ENCODE data around the gene NUDC. TPM values are rescaled to one million over a fixed set of nuclear protein-coding genes. Genes with fewer than 3 reads are reported as not detected.
A peak's percentile ranks its signal among the peaks of the same experiment; 100 is the strongest.

NUDC gene
- total RNA-seq, 5 donors from 2014 or later (not counting 1 experiment from before 2014, with no cell fraction given), result 39.1 to 45.7 (median 43.2) TPM

DNA sequence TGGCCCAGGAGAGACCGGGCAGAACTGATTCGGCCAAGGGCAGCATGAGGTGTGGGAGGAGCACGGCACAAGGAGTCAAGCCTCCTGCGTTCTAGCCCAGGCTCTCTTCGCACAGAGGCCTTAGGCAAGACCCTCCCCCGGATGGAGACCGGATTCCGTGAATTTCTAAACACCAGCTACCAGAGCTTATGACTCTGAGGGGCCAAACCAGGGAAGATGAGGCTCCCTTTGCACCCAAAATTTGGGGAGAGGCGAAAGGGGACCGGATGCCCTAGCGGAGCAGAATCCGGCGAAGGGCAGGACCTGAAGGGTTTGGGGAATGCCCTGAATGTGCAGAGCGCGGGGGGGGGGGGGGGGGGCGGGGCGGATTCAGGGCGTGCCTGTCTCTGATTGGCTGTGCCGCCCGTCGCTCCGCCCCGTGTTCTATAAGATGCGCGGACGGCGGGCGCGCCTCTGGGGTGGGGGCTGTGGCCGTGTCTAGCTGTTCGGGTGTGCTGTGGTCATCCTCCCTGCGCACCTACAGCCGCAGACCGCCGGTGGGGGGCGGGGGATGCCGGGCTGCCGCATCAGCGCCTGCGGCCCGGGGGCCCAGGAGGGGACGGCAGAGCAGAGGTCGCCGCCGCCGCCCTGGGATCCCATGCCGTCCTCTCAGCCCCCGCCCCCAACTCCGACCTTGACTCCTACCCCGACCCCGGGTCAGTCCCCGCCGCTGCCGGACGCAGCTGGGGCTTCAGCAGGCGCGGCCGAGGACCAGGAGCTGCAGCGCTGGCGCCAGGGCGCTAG lies 71.9 kb downstream of the NUDC start, which contains the start of gene TRNP1:
Gene TRNP1, plus strand, starts transcription at position 456 of the 783 bp plus-strand sequence. Its CDS starts 95 bp downstream, at position 551.
- CTCF ChIA-PET, result interaction anchor here in 1 of 2 donors (0.6 kb wide), 2 partner anchors 43 to 94 kb away, joined by 3 to 5 read pairs; no protein-coding TSS in a partner anchor
- Histone ChIP-seq H3K4me3 (ENCODE audit: control insufficient read depth in 1 of 2, extremely low read depth in 1 of 2, low read length in 1 of 2) (peak within 1 kb of the TSS; percentile 32 to 50), H3K4me1 (ENCODE audit: control insufficient read depth in 1 of 2, extremely low read depth in 1 of 2, insufficient read depth in 2 of 2, low read length in 2 of 2) (peaks cover 0 to 26% of the 10 kb centered on the region in 2 experiments), H3K27ac (ENCODE audit: low read length) (no peak within 1 kb of the TSS), H3K27me3 (replicated peaks in 1 of 2; ENCODE audit: control insufficient read depth in 2 of 2, extremely low read depth in 1 of 2, insufficient read depth in 2 of 2, low read length in 1 of 2) (peaks cover 16 to 76% of the 10 kb centered on the region in 2 experiments), H3K36me3 (ENCODE audit: control insufficient read depth in 2 of 2, extremely low read depth in 1 of 2, insufficient read depth in 1 of 2, low read length in 1 of 2) (no peaks in the 10 kb centered on the region), H3K9me3 (no peaks in the 10 kb centered on the region)
- ATAC-seq (replicated peaks in 1 of 4), result peak; percentile 69 to 78 (median 72)
- DNase-seq, result peak; percentile 15 to 83 (median 48)
- POLR2A ChIA-PET, result interaction anchor here in 1 of 2 donors (0.5 to 0.6 kb wide), 2 partner anchors 43 to 230 kb away, joined by 4 to 5 read pairs; no protein-coding TSS in a partner anchor
- Mint-ChIP-seq H3K27me3 (peaks cover 39 to 62% of the 10 kb centered on the region in 2 donors), H3K4me3 (peak within 1 kb of the TSS; percentile 75 to 78 (median 75)), H3K27ac (peak within 1 kb of the TSS in 1 of 2 donors; percentile 61), H3K36me3 (no peaks in the 10 kb centered on the region), H3K4me1 (peaks cover 15 to 23% (median 22%) of the 10 kb centered on the region in 3 donors), H3K9me3 (no peaks in the 10 kb centered on the region)
- 0% methylated on average over 31 of the region's 61 CpGs for WGBS (ENCODE audit: insufficient coverage)

DNA sequence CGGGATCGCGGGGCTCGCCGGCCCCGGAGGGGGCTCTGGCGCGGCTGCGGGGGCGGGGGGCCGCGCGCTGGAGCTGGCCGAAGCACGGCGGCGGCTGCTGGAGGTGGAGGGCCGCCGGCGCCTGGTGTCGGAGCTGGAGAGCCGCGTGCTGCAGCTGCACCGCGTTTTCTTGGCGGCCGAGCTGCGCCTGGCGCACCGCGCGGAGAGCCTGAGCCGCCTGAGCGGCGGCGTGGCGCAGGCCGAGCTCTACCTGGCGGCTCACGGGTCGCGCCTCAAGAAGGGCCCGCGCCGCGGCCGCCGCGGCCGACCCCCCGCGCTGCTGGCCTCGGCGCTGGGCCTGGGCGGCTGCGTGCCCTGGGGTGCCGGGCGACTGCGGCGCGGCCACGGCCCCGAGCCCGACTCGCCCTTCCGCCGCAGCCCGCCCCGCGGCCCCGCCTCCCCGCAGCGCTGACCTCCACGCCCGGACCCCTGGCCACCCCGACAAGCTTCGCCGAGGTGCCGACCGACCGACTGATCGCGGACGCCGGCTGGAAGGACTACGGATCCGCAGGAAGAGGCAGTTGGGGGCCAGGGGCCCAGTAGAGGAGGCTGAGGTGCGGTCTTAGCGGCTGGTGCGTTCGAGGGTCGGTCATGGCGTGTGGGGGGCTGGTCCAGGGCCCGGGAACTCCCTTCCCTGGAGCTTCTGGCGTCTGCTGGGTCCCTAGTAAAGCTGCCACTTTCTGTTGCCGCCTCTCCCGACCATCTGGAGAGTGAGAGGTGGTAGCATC lies 72.7 kb downstream of the NUDC start:
- Histone ChIP-seq H3K4me1 (ENCODE audit: control insufficient read depth in 1 of 2, extremely low read depth in 1 of 2, insufficient read depth in 2 of 2, low read length in 2 of 2) (peaks cover 0 to 26% of the 10 kb centered on the region in 2 experiments), H3K27ac (ENCODE audit: low read length) (no peak overlapping the region), H3K9me3 (no peaks in the 10 kb centered on the region), H3K36me3 (ENCODE audit: control insufficient read depth in 2 of 2, extremely low read depth in 1 of 2, insufficient read depth in 1 of 2, low read length in 1 of 2) (no peaks in the 10 kb centered on the region), H3K4me3 (ENCODE audit: control insufficient read depth in 1 of 2, extremely low read depth in 1 of 2, low read length in 1 of 2) (peak overlapping the region; percentile 32 to 50), H3K27me3 (replicated peaks in 1 of 2; ENCODE audit: control insufficient read depth in 2 of 2, extremely low read depth in 1 of 2, insufficient read depth in 2 of 2, low read length in 1 of 2) (peaks cover 16 to 77% of the 10 kb centered on the region in 2 experiments)
- Mint-ChIP-seq H3K4me1 (peaks cover 15 to 23% (median 22%) of the 10 kb centered on the region in 3 donors), H3K27ac (no peak overlapping the region), H3K4me3 (peak overlapping the region; percentile 61 to 77 (median 75)), H3K27me3 (peaks cover 39 to 62% of the 10 kb centered on the region in 2 donors), H3K9me3 (no peaks in the 10 kb centered on the region), H3K36me3 (no peaks in the 10 kb centered on the region)
- ChIA-PET CTCF (interaction anchor here in 1 of 2 donors (0.6 kb wide), 2 partner anchors 42 to 95 kb away, joined by 3 to 5 read pairs; no protein-coding TSS in a partner anchor), POLR2A (no interaction called here)
- ATAC-seq (replicated peaks in 1 of 4) (peak; percentile 41 to 64 (median 60)), DNase-seq (peak in 10 of 35 experiments; percentile 10 to 54 (median 30))
- under 1% methylated on average over 94 of the region's 97 CpGs for WGBS (ENCODE audit: insufficient coverage)

DNA sequence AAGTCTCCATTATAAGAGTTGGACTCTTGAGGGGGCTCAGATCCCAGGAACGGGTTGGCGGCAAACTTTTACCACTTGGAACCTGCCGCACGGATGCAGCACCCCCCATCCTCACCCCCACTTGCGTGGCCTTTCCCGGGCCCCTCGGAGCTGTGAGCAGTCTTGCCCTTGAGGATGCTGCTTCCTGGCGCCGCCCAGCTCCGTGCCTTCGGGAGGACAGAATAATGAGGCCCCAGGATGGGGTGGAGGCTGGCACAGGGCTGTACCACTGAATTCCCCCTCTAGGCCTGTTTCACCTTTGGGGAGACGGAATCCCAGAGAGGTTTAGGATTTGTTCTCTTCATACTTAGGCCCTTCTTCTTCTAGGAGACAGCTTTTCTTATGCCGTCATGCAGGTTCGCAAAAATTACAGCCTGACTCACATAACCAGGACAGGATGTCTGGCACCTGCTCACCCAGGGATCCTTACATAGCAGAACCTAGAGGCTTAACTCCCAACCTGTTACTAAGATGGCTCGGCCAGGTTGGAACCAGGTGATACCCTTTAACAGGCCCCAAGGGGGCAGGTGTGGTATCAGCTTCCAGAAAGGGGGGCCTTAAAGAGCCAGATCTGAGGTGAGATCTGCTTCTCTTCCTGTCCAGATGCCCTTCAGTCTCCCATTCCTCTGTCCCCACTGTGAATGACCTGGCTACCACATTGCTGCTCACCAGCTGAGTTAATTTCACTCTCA lies 73.4 kb downstream of the NUDC start:
- Histone ChIP-seq H3K27me3 (replicated peaks in 1 of 2; ENCODE audit: control insufficient read depth in 2 of 2, extremely low read depth in 1 of 2, insufficient read depth in 2 of 2, low read length in 1 of 2) (peaks cover 16 to 79% of the 10 kb centered on the region in 2 experiments), H3K36me3 (ENCODE audit: control insufficient read depth in 2 of 2, extremely low read depth in 1 of 2, insufficient read depth in 1 of 2, low read length in 1 of 2) (no peaks in the 10 kb centered on the region), H3K27ac (ENCODE audit: low read length) (no peak overlapping the region), H3K9me3 (no peaks in the 10 kb centered on the region), H3K4me1 (ENCODE audit: control insufficient read depth in 1 of 2, extremely low read depth in 1 of 2, insufficient read depth in 2 of 2, low read length in 2 of 2) (peaks cover 0 to 26% of the 10 kb centered on the region in 2 experiments), H3K4me3 (ENCODE audit: control insufficient read depth in 1 of 2, extremely low read depth in 1 of 2, low read length in 1 of 2) (peak overlapping the region; percentile 19 to 50)
- 56% methylated on average over 9 of the region's 15 CpGs for whole genome bisulfite sequencing (ENCODE audit: insufficient coverage)
- Mint-ChIP-seq H3K4me1 (peaks cover 15 to 23% (median 22%) of the 10 kb centered on the region in 3 donors), H3K27ac (no peak overlapping the region), H3K9me3 (no peaks in the 10 kb centered on the region), H3K36me3 (no peaks in the 10 kb centered on the region), H3K4me3 (peak overlapping the region; percentile 61 to 77 (median 75)), H3K27me3 (peaks cover 35 to 58% of the 10 kb centered on the region in 2 donors)
- ATAC-seq (replicated peaks in 1 of 4) (no peak), DNase-seq (no peak)
- ChIA-PET POLR2A (no interaction called here), CTCF (interaction anchor here in 1 of 2 donors (0.6 kb wide), 1 partner anchor 9 kb away, joined by 4 read pairs; no protein-coding TSS in a partner anchor)

- no peak overlapping the region for H3K4me3 Mint-ChIP-seq
- peaks cover 27 to 53% of the 10 kb centered on the region in 2 donors for H3K27me3 Mint-ChIP-seq
- H3K9me3 Mint-ChIP-seq, result no peaks in the 10 kb centered on the region
- no peaks in the 10 kb centered on the region for H3K36me3 Mint-ChIP-seq
- Histone ChIP-seq H3K4me1 (ENCODE audit: control insufficient read depth in 1 of 2, extremely low read depth in 1 of 2, insufficient read depth in 2 of 2, low read length in 2 of 2) (peaks cover 0 to 26% of the 10 kb centered on the region in 2 experiments), H3K36me3 (ENCODE audit: control insufficient read depth in 2 of 2, extremely low read depth in 1 of 2, insufficient read depth in 1 of 2, low read length in 1 of 2) (no peaks in the 10 kb centered on the region), H3K4me3 (ENCODE audit: control insufficient read depth in 1 of 2, extremely low read depth in 1 of 2, low read length in 1 of 2) (no peak overlapping the region), H3K9me3 (no peaks in the 10 kb centered on the region), H3K27ac (ENCODE audit: low read length) (no peak overlapping the region), H3K27me3 (replicated peaks in 1 of 2; ENCODE audit: control insufficient read depth in 2 of 2, extremely low read depth in 1 of 2, insufficient read depth in 2 of 2, low read length in 1 of 2) (peaks cover 15 to 78% of the 10 kb centered on the region in 2 experiments)
- peaks cover 15 to 23% (median 22%) of the 10 kb centered on the region in 3 donors for H3K4me1 Mint-ChIP-seq
- no peak overlapping the region for H3K27ac Mint-ChIP-seq
- POLR2A ChIA-PET, result interaction anchor here in 1 of 2 donors (0.6 kb wide), 1 partner anchor 1322 kb away, joined by 3 read pairs; no protein-coding TSS in a partner anchor
- WGBS (ENCODE audit: insufficient coverage), result no CpG with 5 or more reads among the region's 1 CpG
- no peak for DNase-seq
- CTCF ChIA-PET, result interaction anchor here (0.5 to 1.5 kb wide), 4 partner anchors 10 to 1508 kb away, joined by 3 to 5 read pairs (median 3); no protein-coding TSS in a partner anchor
- ATAC-seq (replicated peaks in 1 of 4), result no peak
Observed at GRCh38 chr1:26996024-26996423, 74.5 kb downstream of the NUDC start.

Other genes with a start within 250 kb of the NUDC start
- gene ARID1A, start 225.7 kb upstream of the NUDC start, total RNA-seq, result 100 to 1,000 TPM; 122 to 148 (median 126) TPM
- 10 to 100 TPM; 10.3 to 24.0 (median 20.3) TPM for gene PIGV, start 133.8 kb upstream of the NUDC start, total RNA-seq
- 10 to 100 TPM; 41.1 to 59.9 (median 50.6) TPM for gene ZDHHC18, start 95.1 kb upstream of the NUDC start, total RNA-seq
- gene SFN, start 58.6 kb upstream of the NUDC start, total RNA-seq, result 1 to 10 TPM in 4 of 5 donors, under 1 TPM in 1; 0.28 to 1.7 (median 1.6) TPM
- gene GPN2, start 31.5 kb upstream of the NUDC start, total RNA-seq, result 10 to 100 TPM; 30.8 to 35.7 (median 32.7) TPM
- gene GPATCH3, start 21.3 kb upstream of the NUDC start, total RNA-seq, result 10 to 100 TPM; 23.6 to 28.6 (median 27.6) TPM
- not detected for gene NR0B2, start 7.8 kb upstream of the NUDC start, total RNA-seq
- gene KDF1, start 38.7 kb downstream of the NUDC start, total RNA-seq, result 1 to 10 TPM in 4 of 5 donors, under 1 TPM in 1; 0.84 to 2.8 (median 2.3) TPM
- under 1 TPM in 3 of 5 donors, not detected in 2; 0.26 to 0.53 (median 0.38) TPM for gene TRNP1, start 71.9 kb downstream of the NUDC start, total RNA-seq
- under 1 TPM in 3 of 5 donors, not detected in 2; 0.13 to 0.28 (median 0.23) TPM for gene TENT5B, start 91.1 kb downstream of the NUDC start, total RNA-seq
- 10 to 100 TPM; 14.6 to 24.4 (median 18.5) TPM for gene SLC9A1, start 233.4 kb downstream of the NUDC start, total RNA-seq

Measured in T-cell (primary cell).